ENCODE measurements around the gene ANKRD29.
A peak's percentile ranks its signal among the peaks of the same experiment; 100 is the strongest.
"Not testable (repeated sequence)": the region's sequence is repeated elsewhere in the genome, so short reads cannot be mapped to it uniquely, and the experiment has no call there.

Gene ANKRD29

DNA sequence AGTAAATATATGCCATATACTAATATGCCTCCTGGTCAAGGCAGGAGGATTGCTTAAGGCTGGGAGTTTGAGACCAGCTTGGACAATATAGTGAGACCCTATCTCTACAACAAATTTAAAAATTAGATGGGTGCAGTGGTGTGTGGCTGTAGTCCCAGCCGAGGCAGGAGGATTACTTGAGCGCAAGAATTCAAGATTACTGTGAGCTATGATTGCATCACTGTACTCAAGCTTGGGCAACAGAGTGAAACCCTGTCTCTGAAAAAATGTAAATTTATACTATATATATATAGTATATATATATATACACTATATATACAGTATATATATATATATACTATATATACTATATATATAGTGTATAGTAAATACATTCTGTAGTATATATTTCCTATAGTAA lies 46.5 kb downstream of the ANKRD29 start:
- DNase-seq (ENCODE audit: low read depth in 2 of 2): no peak

DNA sequence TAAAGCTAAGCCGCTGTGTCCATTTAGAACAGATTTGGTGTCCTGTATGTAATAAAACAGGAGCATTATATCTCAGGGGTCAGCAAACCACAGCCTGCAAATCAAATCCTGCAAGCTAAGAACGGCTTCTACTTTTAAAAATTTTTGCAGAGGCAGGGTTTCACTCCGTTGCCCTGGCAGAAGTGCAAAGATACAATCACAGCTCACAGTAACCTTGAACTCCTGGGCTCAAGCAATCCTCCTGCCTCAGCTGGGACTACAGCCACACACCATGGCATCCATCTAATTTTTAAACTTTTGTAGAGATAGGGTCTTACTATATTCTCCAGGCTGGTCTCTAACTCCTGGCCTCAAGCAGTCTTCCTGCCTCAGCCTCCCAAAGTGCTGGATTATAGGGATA lies 47.8 kb downstream of the ANKRD29 start:
- no peak for DNase-seq (ENCODE audit: low read depth in 2 of 2)

DNA sequence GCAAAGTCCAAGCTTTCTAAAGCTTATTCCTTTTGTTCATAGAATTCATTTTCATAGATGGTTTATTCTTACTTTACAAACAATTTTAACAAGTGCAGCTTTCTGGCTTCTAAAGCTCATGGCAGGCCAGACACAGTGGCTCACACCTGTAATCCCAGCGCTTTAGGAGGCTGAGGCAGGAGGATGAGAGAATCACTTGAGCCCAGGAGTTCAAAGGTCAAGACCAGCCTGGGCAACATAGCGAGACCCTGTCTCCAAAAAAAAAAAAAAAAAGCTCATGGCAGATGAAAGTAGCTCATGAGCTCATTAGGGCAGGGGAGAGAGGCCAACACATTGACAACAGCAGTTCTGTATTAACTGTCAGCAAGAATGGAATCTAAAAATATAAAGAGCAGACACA lies 48.3 kb downstream of the ANKRD29 start:
- DNase-seq (ENCODE audit: low read depth in 2 of 2): no peak

DNA sequence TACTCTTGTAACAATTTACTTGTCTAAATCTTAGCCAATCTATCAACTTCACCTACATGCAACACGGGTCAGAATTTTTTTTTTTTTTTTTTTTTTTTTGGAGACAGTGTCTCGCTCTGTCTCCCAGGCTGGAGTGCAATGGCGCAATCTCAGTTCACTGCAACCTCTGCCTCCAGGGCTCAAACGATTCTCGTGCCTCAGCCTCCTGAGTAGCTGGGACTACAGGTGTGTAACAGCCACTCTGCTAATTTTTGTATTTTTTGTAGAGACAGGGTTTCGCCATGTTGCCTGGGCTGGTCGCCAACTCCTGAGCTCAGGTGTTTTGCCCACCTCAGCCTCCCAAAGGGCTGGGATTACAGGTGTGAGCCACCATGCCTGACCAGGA lies 49.6 kb downstream of the ANKRD29 start:
- DNase-seq (ENCODE audit: low read depth in 2 of 2): not testable (repeated sequence)

- DNase-seq (ENCODE audit: low read depth in 2 of 2): no peak
Measured at GRCh38 chr18:23612434-23613090, 50.1 kb downstream of the ANKRD29 start.

DNA sequence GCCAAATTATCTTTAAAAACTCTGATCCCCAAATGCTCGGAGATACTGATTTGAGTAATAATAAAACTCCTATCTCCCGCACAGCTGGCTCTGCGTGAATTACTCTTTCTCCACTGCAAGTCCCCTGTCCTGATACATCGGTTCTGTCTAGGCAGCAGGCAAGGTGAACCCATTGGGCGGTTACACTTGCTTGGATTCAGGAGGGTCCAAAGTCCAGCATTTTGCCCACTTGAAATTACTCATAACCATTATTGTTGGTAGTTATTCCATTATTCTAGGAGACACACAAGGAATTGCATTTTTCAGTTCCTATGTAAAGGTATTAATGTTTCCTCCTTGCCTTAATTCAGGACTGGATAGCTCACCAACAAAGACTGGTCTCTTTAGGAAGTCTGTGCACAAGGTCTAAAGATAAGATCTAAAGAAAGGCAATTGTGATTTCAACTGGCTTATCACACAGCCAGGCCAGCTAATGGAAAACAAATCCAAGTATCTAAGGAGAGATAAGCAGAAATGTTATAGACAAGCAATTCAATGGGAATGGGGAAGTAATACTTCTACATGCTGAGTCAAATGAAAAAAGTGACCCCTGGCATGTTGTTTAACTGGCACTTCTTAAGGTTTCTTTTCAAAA lies 53.2 kb downstream of the ANKRD29 start:
- no peak for DNase-seq (ENCODE audit: low read depth in 2 of 2)

GRCh38 chr18:23608211-23608610 lies 54.5 kb downstream of the ANKRD29 start:
- DNase-seq (ENCODE audit: low read depth in 2 of 2): no peak

GRCh38 chr18:23605941-23606340 lies 56.8 kb downstream of the ANKRD29 start:
- DNase-seq (ENCODE audit: low read depth in 2 of 2): no peak

DNA sequence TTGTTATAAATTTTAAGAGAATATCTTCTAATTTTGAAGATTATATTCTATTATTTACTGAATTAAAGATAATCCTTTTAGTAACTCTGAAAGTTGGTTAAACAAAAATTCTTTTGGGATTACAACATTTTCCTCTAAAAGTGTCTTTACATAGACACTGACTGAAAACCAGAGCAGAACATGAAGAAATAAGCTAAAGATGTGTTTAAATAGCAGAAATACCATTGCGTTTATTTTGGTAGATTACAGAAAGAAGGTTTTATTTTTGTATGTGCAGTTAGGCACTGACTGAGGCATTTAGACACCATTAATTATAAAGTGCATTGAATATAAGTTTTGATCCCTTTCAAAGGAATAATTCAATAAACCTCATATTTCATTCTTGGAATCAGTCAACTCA lies 62.9 kb downstream of the ANKRD29 start:
- DNase-seq (ENCODE audit: low read depth in 2 of 2): no peak

DNA sequence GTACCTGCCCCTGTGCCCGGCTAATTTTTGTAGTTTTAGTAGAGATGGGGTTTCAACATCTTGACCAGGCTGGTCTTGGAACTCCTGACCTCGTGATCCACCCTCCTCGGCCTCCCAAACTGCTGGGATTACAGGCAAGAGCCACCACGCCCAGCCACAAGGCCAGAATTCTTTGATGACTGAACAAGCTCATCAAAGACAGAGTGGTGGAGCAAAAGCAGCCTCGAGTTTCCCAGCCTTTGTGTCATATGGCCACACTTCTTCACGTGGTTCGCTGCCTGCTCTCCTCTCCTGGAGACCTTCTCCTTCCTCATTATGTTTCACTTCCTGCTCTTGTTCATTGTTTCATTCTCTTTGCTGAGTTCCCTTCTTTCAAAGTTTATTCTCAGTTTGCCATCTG lies 66.5 kb downstream of the ANKRD29 start:
- no peak for DNase-seq (ENCODE audit: low read depth in 2 of 2)

GRCh38 chr18:23595591-23595990 lies 67.1 kb downstream of the ANKRD29 start:
- DNase-seq (ENCODE audit: low read depth in 2 of 2): no peak

DNA sequence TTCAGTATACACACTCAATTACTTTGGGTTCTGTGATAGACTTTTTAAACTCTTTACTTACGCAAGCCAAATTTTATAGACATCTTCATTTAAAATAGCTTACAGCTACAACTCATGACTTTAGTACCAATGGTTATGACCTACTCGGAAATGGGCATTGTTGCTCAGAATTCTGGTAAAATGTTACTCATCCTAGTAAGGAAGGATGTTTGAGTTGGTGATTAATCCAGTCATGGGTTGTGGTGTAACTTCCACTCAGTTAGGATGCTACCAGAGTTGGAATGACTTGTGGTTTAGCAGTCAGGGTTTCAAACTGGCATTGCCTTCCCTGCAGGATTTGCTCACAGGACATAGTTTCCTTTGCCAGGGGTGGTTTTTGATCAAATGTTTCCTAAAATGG lies 69.0 kb downstream of the ANKRD29 start:
- no peak for DNase-seq (ENCODE audit: low read depth in 2 of 2)

- DNase-seq (ENCODE audit: low read depth in 2 of 2): no peak
Measured at GRCh38 chr18:23592911-23593310, 69.8 kb downstream of the ANKRD29 start.

DNA sequence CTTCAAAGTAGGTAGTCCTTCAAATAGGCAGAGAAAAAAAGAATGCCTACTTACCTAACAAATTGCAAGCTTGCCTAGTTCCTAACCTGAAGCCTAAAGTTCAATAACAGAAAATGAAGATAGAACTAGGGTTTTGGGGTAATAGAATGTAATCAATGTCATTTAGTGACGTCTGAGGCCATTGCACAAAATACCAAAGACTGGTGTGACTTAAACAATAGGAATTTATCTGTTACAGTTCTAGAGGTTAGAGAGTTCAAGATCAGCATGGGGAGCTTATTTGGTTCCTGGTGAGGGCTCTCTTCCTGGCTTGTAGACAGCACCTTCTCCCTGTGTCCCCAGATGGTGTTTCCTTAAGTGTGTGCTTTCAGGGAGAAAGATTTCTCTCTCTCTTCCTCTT lies 71.7 kb downstream of the ANKRD29 start:
- DNase-seq (ENCODE audit: low read depth in 2 of 2): no peak

- DNase-seq (ENCODE audit: low read depth in 2 of 2): no peak
Measured at GRCh38 chr18:23588836-23589560, 73.7 kb downstream of the ANKRD29 start.

DNA sequence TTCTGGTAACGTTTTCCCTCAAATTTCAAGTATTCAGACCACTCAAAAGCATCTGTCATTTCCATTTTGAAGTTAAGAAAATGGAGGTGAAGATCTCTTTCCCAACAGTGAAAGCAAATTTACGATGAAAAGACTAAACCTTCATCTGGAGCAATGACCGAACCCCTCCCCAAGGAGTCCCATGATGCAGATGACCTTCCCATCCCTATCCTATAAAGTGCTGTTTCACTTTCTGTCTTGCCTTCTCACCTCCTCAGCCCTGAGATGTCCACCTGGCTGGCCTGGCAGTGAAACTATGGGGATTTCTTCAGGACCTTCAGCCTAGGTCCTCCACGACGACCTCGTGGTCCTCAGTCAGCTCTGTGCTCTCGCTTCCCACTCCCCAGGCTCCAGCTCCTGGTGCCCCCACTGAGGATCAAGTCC lies 75.5 kb downstream of the ANKRD29 start:
- DNase-seq (ENCODE audit: low read depth in 2 of 2): no peak

DNA sequence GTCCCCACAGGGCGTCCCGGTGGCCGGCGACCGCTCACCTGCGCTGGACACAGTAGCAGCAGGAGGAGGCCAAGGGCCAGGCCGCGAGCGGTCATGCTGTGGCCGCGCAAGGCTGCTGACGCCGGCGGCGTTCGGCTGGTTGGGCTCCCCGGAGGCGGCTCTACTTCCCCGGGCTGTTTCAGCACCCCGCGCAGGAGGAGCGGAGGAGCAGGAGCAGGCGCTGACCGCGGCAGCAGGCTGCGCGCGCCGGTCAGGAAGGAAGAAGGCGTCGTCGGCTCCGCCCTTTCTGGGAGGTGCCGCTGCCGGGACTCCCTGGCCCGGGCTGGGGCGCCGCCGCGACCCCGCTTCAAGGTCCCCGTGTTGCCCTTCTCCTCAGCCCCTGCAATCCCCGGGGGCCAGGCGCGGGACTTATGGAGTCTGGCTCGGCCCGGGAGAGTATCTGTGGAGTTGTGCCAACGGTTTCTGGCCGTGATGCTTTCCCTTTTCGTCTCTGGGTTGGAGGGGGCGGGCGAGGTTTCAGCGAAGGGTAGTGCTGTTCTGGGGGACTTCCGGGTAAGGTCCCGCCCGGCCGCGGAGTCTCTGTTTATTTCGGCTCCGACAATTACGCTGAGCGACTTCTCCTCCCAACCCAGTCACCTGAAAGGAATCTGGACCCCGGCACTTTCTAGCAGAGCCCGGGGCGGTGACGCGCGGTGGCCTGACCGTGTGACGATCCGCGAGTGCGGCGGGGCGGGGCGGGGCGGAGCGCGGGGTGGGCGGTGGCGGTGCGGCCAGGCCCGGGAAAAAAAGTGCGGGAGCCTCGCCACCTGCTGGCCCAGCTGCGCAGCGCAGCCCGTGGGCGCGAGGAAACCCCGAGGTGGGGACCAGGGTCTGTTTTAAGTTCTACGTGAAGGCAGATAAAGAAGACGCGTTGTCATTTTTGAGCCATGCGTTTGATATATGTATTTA lies 76.2 kb downstream of the ANKRD29 start, which contains the start of gene NPC1:
NPC1 (minus strand) TSS at position 258 of the 948 bp plus-strand sequence; CDS start at position 95, 163 bp downstream.
- DNase-seq (ENCODE audit: low read depth in 2 of 2): peak; percentile 75 to 85

GRCh38 chr18:23585897-23586248 lies 76.8 kb downstream of the ANKRD29 start:
- DNase-seq (ENCODE audit: low read depth in 2 of 2): no peak

GRCh38 chr18:23585007-23585871 lies 77.5 kb downstream of the ANKRD29 start:
- no peak for DNase-seq (ENCODE audit: low read depth in 2 of 2)

- no peak for DNase-seq (ENCODE audit: low read depth in 2 of 2)
Measured at GRCh38 chr18:23584019-23584983, 78.4 kb downstream of the ANKRD29 start.
